ENCODE measurements around the gene NFATC2IP. TPM values are rescaled to one million over a fixed set of nuclear protein-coding genes. Genes with fewer than 3 reads are reported as not detected.
A peak's percentile ranks its signal among the peaks of the same experiment; 100 is the strongest.

Gene NFATC2IP
- total RNA-seq, 2 donors from 2014 or later = 20.0 to 65.6 TPM

- Histone ChIP-seq H3K27ac (no peak overlapping the region), H3K36me3 (replicated peaks in 1 of 2; ENCODE audit: insufficient read depth in 1 of 2, low read depth in 2 of 2) (peaks cover 4 to 8% of the 10 kb centered on the region in 2 donors), H3K9me3 (peaks cover 0 to 4% (median 0%) of the 10 kb centered on the region in 3 donors), H3K4me3 (no peak overlapping the region), H3K4me1 (no peaks in the 10 kb centered on the region), H3K27me3 (no peaks in the 10 kb centered on the region)
- ATAC-seq (no peak), DNase-seq (no peak)
- 85 to 93% methylated on average over 6 to 10 of the region's 11 CpGs for WGBS, 2 donors
- TF ChIP-seq POLR2A (IDR thresholded peaks at IDR 0.05) (no peak), CTCF (IDR thresholded peaks at IDR 0.05) (no peak)
- intact Hi-C loops (cut with DNase I) = no loop called here
Measured at GRCh38 chr16:28982949-28983348, 32.2 kb downstream of the NFATC2IP start.

GRCh38 chr16:28983644-28984043 is 32.9 kb downstream of the NFATC2IP start:
- TF ChIP-seq CTCF (IDR thresholded peaks at IDR 0.05) = no peak
- no peak for ATAC-seq

GRCh38 chr16:28984091-28984490 is 33.4 kb downstream of the NFATC2IP start:
- Histone ChIP-seq H3K27ac (no peak overlapping the region), H3K9me3 (peaks cover 0 to 4% (median 0%) of the 10 kb centered on the region in 3 donors), H3K36me3 (replicated peaks in 1 of 2; ENCODE audit: insufficient read depth in 1 of 2, low read depth in 2 of 2) (peaks cover 4 to 6% of the 10 kb centered on the region in 2 donors), H3K27me3 (no peaks in the 10 kb centered on the region), H3K4me3 (no peak overlapping the region), H3K4me1 (no peaks in the 10 kb centered on the region)
- TF ChIP-seq POLR2A (IDR thresholded peaks at IDR 0.05) (no peak), CTCF (IDR thresholded peaks at IDR 0.05) (no peak)
- intact Hi-C loops (cut with DNase I) = no loop called here
- 20 to 74% methylated on average over 1 to 12 of the region's 12 CpGs for WGBS, 2 donors
- DNase-seq (no peak), ATAC-seq (no peak)

More at GRCh38 chr16:28983644-28984043, 32.9 kb downstream of the NFATC2IP start:
- Histone ChIP-seq H3K4me3 (no peak overlapping the region), H3K27me3 (no peaks in the 10 kb centered on the region), H3K36me3 (replicated peaks in 1 of 2; ENCODE audit: insufficient read depth in 1 of 2, low read depth in 2 of 2) (peaks cover 4 to 8% of the 10 kb centered on the region in 2 donors), H3K4me1 (no peaks in the 10 kb centered on the region), H3K27ac (no peak overlapping the region), H3K9me3 (peaks cover 0 to 4% (median 0%) of the 10 kb centered on the region in 3 donors)
- 89 to 93% methylated on average over 18 of the region's 18 CpGs for WGBS, 2 donors
- DNase-seq = no peak
- intact Hi-C loops (cut with DNase I) = no loop called here

- intact Hi-C loops (cut with DNase I) = no loop called here
- H3K4me1 ChIP-seq = no peaks in the 10 kb centered on the region
Measured at GRCh38 chr16:28984619-28985135, 33.9 kb downstream of the NFATC2IP start, which contains the start of gene LAT. TSS of gene LAT (plus strand) at chr16:28985052. CDS start at chr16:28985418, 366 bp downstream.

More at GRCh38 chr16:28984619-28985135, 33.9 kb downstream of the NFATC2IP start, which contains the start of gene LAT:
- H3K27ac ChIP-seq = no peak within 1 kb of the TSS
- 70 to 92% methylated on average over 7 to 11 of the region's 24 CpGs for WGBS, 2 donors
- H3K36me3 ChIP-seq (replicated peaks in 1 of 2; ENCODE audit: insufficient read depth in 1 of 2, low read depth in 2 of 2) = peaks cover 4 to 6% of the 10 kb centered on the region in 2 donors
- no peaks in the 10 kb centered on the region for H3K27me3 ChIP-seq
- ATAC-seq = no peak
- peaks cover 0 to 4% (median 0%) of the 10 kb centered on the region in 3 donors for H3K9me3 ChIP-seq
- H3K4me3 ChIP-seq = no peak within 1 kb of the TSS
- TF ChIP-seq CTCF (IDR thresholded peaks at IDR 0.05) (no peak), POLR2A (IDR thresholded peaks at IDR 0.05) (no peak)
- DNase-seq = peak in 1 of 4 donors; percentile 9

Measured in body of pancreas (tissue), 4 donors.